RKO (cell line): Measurements from ENCODE around the gene PTPRM.

Experiments
- DNase-seq: peaks from one replicate; pipeline ENCODE4 v3.0.0-alpha.2; 2016; ENCODE audit warnings: low spot score

PTPRM gene

DNA sequence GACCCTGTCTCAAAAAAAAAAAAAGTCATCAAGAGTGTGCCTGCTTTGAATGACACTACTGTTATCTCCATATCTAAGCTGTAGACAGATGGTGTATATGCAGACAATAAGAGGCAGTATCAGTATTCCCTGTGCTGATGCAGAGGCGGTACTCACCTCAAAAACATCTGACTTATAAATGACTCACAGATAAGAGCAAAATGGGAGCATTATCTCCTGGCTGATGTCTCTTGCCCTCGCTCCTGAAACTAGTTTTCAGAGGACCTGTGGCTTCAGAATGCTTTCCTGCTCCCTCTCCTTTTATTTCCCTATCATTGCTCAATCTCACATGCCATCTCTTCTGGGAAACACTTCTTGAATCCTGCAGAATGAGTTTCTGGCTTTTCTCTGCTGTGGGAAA is 289.6 kb downstream of the PTPRM start:
- DNase-seq = no peak

DNA sequence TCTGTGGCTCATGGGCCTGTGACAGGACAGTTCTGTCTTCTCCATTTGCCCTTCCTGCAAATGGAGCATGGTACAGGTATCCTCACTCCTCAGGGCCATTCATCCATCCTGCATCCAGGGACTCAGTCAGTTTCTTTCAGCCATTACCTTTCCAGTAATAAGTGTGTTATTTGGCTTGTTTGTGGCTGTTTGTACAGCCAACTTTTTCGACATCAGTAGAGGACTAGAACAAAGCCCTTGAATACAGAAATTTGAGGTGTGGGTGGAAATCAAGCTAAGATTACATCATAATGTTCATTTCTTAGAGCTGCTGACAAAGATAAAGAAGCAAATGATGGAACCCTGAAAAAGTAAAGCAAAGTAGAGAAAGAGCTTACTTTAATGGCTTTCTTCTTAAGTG is 290.4 kb downstream of the PTPRM start:
- no peak for DNase-seq

DNA sequence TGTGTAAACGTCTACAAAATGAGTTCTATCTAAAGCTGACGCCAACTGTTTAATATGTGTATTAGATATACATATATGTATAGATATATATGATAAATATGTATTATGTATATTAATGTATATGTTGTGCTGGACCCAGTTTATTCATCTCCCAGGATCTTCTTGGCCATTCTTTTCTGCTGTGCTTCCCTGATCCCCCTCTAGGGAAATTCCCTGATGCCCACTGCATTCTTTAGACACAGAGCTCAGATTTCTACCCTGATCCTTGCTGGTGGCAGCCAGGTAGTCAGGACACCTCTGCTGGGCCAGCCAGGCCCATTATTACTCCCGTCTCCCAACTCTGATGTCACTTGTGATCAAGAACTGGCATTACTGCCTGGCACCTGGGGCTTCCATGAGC is 292.0 kb downstream of the PTPRM start:
- no peak for DNase-seq

- no peak for DNase-seq
These were observed 303.1 kb downstream of the PTPRM start for GRCh38 chr18:7870266-7870665.

DNA sequence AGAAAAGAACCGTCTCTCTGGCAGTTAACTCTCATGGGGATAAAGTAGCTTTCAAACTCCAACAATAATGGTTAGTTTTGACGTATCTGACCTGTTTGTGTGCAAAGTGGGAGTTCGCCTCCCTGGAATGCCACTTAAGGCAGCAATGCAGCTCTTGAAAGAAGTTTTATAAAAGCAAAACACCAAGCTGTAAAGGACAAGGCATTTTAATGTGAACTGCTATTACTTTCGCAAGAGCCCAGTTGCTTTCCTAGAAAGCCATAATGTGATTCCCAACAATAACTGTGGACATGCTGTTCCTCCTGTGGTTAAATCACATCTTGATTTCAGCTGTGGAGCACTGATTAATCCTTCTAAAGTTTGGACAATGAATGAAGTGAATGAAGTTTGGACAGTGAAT is 303.7 kb downstream of the PTPRM start:
- DNase-seq = no peak

GRCh38 chr18:7871560-7872456 is 304.7 kb downstream of the PTPRM start:
- DNase-seq = no peak

- DNase-seq = peak; percentile 22
These were observed 305.5 kb downstream of the PTPRM start for GRCh38 chr18:7872569-7872968.

GRCh38 chr18:7873316-7873715 is 306.2 kb downstream of the PTPRM start:
- DNase-seq = no peak

DNA sequence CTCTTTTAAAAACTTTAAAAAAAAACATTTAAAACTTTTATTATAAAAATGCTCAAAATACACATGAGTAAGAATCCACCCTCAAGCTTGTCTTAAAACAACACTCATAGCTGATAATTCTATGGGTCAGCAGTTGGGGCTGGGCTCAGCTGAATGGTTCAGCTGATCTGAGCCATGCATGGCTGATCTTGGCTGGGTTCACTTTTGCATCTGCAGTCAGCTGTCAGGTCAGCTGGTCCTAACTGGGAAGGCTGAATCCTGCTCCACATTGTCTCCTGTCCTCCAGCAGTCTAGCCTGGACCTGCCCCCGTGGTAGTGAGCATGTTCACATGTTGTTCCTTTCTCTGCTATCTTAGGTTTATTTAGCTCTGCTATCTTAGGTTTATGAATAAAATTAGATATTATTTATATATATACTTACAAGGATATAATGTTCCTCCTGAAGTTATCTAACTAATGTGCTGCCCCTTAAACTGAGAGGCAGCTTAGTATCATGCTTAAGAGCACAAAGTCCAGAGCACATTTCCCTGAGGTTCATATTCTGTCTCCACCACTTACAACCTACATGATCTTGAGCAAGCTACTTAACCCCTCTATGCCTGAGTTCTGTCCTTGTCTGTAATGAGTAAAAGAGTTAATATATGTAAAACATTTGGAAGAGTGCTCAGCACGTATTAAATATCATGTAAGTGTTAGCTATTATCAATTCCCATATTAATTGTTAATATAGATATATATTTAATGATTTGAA is 309.4 kb downstream of the PTPRM start:
- DNase-seq = no peak

DNA sequence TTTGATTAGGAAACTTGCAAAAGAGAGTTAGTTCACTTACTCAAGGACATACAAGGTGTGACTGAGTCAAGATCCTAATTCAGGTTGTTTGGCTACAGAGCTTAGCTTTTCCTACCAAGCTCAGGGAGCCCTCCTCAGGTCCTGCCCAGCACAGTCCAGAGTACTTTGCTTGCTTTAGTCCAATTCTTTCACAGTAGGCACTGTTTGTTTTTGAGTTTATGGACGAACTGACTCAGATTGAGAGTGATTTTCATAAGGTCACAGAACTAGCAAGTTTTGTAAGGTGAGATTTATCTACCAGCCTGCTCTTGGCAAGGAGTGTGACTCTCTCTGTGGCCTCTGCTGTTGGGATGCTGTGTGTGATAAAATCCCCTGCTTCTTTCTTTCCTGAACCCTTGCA is 310.5 kb downstream of the PTPRM start:
- DNase-seq = no peak

GRCh38 chr18:7878265-7879211 is 311.4 kb downstream of the PTPRM start:
- no peak for DNase-seq

DNA sequence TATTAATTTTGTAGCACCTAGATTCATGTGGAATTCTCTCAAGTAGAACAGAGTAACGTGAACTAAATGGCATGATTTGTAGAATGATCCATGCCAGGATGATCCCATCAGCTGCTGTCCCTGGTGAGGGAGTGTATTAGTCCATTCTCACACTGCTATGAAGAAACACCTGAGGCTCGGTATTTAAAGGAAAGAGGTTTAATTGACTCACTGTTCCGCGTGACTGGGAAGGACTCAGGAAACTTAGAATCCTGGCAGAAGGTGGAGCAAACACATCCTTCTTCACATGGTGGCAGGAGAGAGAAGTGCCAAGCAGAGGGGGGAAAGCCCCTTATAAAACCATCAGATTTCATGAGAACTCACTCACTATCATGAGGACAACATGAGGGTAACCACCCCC is 312.6 kb downstream of the PTPRM start:
- DNase-seq = no peak

DNA sequence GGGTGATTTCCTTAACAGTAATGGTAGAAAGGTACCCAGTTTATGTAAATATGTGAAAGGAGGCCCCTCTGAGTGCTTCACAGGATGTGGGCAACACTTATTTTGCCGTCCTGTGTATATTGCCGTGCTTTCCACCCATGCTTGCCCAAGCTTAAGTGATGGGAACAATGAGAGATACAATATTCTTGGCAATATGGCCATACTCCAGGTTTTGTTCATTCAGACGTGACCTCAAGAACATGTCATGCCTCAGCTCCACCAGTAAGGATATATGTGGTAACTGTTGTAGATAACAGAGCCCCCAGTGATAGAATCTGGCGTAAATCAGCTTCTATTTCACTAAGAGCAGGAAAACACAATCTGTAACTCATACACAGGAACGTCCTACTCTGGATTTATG is 318.7 kb downstream of the PTPRM start:
- no peak for DNase-seq

GRCh38 chr18:7886436-7886835 is 319.3 kb downstream of the PTPRM start:
- no peak for DNase-seq

- DNase-seq = no peak
These were observed 322.4 kb downstream of the PTPRM start for GRCh38 chr18:7889515-7889914.

- DNase-seq = no peak
These were observed 323.0 kb downstream of the PTPRM start for GRCh38 chr18:7890075-7890474.

DNA sequence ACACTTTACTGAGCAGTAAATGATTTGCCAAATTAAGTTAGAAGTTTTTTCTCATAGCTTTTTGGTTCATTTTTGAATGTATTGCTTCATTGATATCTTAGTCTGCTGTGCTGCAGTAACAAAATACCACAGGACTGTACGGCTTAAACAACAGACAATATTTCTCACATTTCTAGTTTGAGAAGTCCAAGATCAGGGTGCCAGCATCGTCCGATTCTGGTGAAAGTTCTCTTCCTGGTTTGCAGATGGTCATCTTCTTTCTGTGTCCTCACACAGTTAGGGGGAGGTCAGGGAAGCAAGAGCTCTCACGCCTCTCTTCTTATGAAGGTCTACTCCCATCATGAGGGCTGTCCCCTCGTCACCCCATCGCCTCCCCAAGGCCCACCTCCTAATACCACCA is 325.4 kb downstream of the PTPRM start:
- no peak for DNase-seq

DNA sequence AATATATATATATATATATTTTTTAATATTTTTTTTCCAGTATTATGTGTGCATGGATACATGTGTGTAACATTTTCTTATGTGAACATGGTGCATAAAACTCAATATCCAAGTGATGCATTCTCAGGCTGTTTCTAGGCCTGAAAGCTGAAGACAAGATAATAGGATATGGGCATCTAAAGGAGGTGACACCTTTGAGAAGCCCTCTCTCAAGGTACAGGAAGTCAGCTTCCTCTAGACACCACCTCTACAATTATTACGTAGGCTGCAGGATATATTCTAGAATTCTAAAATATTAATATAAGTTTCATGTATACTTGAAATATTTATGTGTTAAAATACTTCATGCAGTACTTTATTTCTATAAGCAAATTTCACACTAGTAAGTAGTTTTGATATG is 327.5 kb downstream of the PTPRM start:
- no peak for DNase-seq

GRCh38 chr18:7895346-7895745 is 328.2 kb downstream of the PTPRM start:
- no peak for DNase-seq

GRCh38 chr18:7896161-7896560 is 329.0 kb downstream of the PTPRM start:
- no peak for DNase-seq

- DNase-seq = no peak
These were observed 329.8 kb downstream of the PTPRM start for GRCh38 chr18:7896805-7897518.

- DNase-seq = no peak
These were observed 331.1 kb downstream of the PTPRM start for GRCh38 chr18:7898181-7898580.
